OCI-LY7 (cell line): ENCODE data around the gene BICC1.

Source experiments
- CTCF ChIP-seq: fragments of 200-600 bp; sonication (generic); conservative IDR thresholded peaks from 2 replicates; pipeline ENCODE4 v1.5.1; 2014; ENCODE audit warnings: mild to moderate bottlenecking, antibody characterized with exemption, low read length, moderate library complexity, mixed read lengths
- EZH2phosphoT487 ChIP-seq: fragments of 200-600 bp; sonication (generic); IDR thresholded peaks from 2 replicates; pipeline ENCODE4 v1.6.1; 2018; ENCODE audit warnings: low read depth, borderline replicate concordance, mild to moderate bottlenecking, mixed run types, antibody characterized with exemption, low read length, moderate library complexity, mixed read lengths

- TF ChIP-seq CTCF, result no peak
- no peak for TF ChIP-seq EZH2phosphoT487
These were observed 60.5 kb downstream of the BICC1 start for GRCh38 chr10:58573144-58573543.
